ENCODE data around the gene CACNG4. TPM values are rescaled to one million over a fixed set of nuclear protein-coding genes. Genes with fewer than 3 reads are reported as not detected.

The CACNG4 gene
- total RNA-seq, 1 donor, result not detected

GRCh38 chr17:67008101-67008500 is 43.6 kb downstream of the CACNG4 start:
- no peak for DNase-seq (ENCODE audit: insufficient read length, low spot score, missing footprints)
- no peak overlapping the region for H3K27ac ChIP-seq (ENCODE audit: low read depth, low read length)
- H3K36me3 ChIP-seq (ENCODE audit: insufficient read depth, low read length), result no peaks in the 10 kb centered on the region
- TF ChIP-seq, protein P1, sequence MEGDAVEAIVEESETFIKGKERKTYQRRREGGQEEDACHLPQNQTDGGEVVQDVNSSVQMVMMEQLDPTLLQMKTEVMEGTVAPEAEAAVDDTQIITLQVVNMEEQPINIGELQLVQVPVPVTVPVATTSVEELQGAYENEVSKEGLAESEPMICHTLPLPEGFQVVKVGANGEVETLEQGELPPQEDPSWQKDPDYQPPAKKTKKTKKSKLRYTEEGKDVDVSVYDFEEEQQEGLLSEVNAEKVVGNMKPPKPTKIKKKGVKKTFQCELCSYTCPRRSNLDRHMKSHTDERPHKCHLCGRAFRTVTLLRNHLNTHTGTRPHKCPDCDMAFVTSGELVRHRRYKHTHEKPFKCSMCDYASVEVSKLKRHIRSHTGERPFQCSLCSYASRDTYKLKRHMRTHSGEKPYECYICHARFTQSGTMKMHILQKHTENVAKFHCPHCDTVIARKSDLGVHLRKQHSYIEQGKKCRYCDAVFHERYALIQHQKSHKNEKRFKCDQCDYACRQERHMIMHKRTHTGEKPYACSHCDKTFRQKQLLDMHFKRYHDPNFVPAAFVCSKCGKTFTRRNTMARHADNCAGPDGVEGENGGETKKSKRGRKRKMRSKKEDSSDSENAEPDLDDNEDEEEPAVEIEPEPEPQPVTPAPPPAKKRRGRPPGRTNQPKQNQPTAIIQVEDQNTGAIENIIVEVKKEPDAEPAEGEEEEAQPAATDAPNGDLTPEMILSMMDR (IDR thresholded peaks at IDR 0.05; ENCODE audit: extremely low read depth, low read depth, low read length), result no peak
- no peak overlapping the region for H2AFZ ChIP-seq (ENCODE audit: low read length)
- no peak overlapping the region for H3K4me2 ChIP-seq (ENCODE audit: insufficient read depth, low read length)
- H4K20me1 ChIP-seq (ENCODE audit: insufficient read depth, low read length), result no peaks in the 10 kb centered on the region
- H3K4me3 ChIP-seq (ENCODE audit: insufficient read depth, low read length), result no peak overlapping the region
- no peaks in the 10 kb centered on the region for H3K4me1 ChIP-seq (ENCODE audit: insufficient read depth, low read length)
- no peaks in the 10 kb centered on the region for H3K79me2 ChIP-seq (ENCODE audit: insufficient read depth, low read length)
- peaks cover 64% of the 10 kb centered on the region for H3K27me3 ChIP-seq (ENCODE audit: insufficient read depth, low read length)
- no peaks in the 10 kb centered on the region for H3K9me3 ChIP-seq (ENCODE audit: low read depth, low read length)

DNA sequence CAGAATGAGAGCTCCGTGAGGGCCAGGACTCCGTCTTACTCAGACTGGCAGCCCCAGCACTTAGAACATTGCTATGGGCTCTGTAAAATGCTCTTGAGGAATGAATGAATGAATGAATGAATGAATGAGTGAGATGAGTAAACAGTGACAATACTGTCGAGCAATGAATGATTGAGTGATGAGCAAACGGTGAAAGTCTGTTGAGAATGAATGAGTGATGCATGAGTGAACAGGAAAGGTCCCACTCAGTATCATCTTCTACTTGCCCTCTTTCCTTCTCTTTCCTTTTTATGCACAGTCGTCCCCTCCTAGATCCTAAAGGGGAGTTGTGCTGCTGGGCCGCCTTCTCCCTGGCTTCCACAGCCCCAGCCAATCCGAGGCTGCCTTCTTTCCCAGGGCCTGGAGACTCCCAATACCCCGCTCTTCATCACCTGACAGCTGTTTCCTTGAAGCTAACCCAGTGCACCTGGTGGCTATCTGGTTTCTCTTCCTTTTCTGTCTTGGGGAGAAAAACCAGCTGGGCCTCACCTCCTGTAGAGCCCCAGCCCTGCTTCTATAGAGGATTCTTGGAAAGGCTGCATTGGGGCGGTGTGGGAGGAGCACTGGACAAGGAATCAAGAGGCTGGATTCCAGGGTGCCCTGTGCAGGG is 47.1 kb downstream of the CACNG4 start:
- Histone ChIP-seq H3K27ac (ENCODE audit: low read depth, low read length) (no peak overlapping the region), H3K4me1 (ENCODE audit: insufficient read depth, low read length) (no peaks in the 10 kb centered on the region), H3K27me3 (ENCODE audit: insufficient read depth, low read length) (peaks cover 37% of the 10 kb centered on the region), H3K4me2 (ENCODE audit: insufficient read depth, low read length) (no peak overlapping the region), H3K79me2 (ENCODE audit: insufficient read depth, low read length) (no peaks in the 10 kb centered on the region), H3K9me3 (ENCODE audit: low read depth, low read length) (no peaks in the 10 kb centered on the region), H3K4me3 (ENCODE audit: insufficient read depth, low read length) (no peak overlapping the region), H2AFZ (ENCODE audit: low read length) (no peak overlapping the region), H3K36me3 (ENCODE audit: insufficient read depth, low read length) (no peaks in the 10 kb centered on the region), H4K20me1 (ENCODE audit: insufficient read depth, low read length) (no peaks in the 10 kb centered on the region)
- TF ChIP-seq, protein P1 (IDR thresholded peaks at IDR 0.05; ENCODE audit: extremely low read depth, low read depth, low read length), result no peak
- no peak for DNase-seq (ENCODE audit: insufficient read length, low spot score, missing footprints)

DNA sequence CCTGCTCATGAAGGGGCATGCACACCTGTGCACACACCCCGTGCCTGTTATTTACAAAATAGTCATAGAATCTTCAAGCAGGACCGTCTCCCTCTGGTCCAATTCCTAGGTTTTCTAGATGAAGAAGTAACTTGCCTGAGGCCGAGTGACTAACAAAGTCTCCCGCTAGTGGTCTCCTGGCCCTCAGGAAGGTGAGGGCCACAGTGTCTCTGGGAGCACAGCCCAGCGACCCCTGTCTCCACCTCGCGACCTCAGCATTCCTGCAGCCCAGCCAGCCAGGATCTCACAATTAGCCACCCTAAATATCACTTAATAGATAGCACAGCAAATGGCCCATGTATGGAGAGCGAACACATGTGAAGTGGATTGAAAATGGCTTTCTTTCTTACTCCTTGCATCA is 49.4 kb downstream of the CACNG4 start:
- no peak overlapping the region for H3K4me3 ChIP-seq (ENCODE audit: insufficient read depth, low read length)
- no peaks in the 10 kb centered on the region for H3K36me3 ChIP-seq (ENCODE audit: insufficient read depth, low read length)
- no peak overlapping the region for H3K4me2 ChIP-seq (ENCODE audit: insufficient read depth, low read length)
- no peaks in the 10 kb centered on the region for H3K4me1 ChIP-seq (ENCODE audit: insufficient read depth, low read length)
- no peak overlapping the region for H3K27ac ChIP-seq (ENCODE audit: low read depth, low read length)
- H3K79me2 ChIP-seq (ENCODE audit: insufficient read depth, low read length), result no peaks in the 10 kb centered on the region
- DNase-seq (ENCODE audit: insufficient read length, low spot score, missing footprints), result no peak
- H4K20me1 ChIP-seq (ENCODE audit: insufficient read depth, low read length), result no peaks in the 10 kb centered on the region
- TF ChIP-seq, protein P1 (IDR thresholded peaks at IDR 0.05; ENCODE audit: extremely low read depth, low read depth, low read length), result no peak
- no peaks in the 10 kb centered on the region for H3K9me3 ChIP-seq (ENCODE audit: low read depth, low read length)
- H3K27me3 ChIP-seq (ENCODE audit: insufficient read depth, low read length), result peaks cover 23% of the 10 kb centered on the region
- H2AFZ ChIP-seq (ENCODE audit: low read length), result no peak overlapping the region

- H4K20me1 ChIP-seq (ENCODE audit: insufficient read depth, low read length), result no peaks in the 10 kb centered on the region
- H3K79me2 ChIP-seq (ENCODE audit: insufficient read depth, low read length), result no peaks in the 10 kb centered on the region
- H3K4me3 ChIP-seq (ENCODE audit: insufficient read depth, low read length), result no peak overlapping the region
- H3K36me3 ChIP-seq (ENCODE audit: insufficient read depth, low read length), result no peaks in the 10 kb centered on the region
- H3K27ac ChIP-seq (ENCODE audit: low read depth, low read length), result no peak overlapping the region
- TF ChIP-seq, protein P1 (IDR thresholded peaks at IDR 0.05; ENCODE audit: extremely low read depth, low read depth, low read length), result no peak
- no peaks in the 10 kb centered on the region for H3K9me3 ChIP-seq (ENCODE audit: low read depth, low read length)
- no peak overlapping the region for H3K4me2 ChIP-seq (ENCODE audit: insufficient read depth, low read length)
- H3K27me3 ChIP-seq (ENCODE audit: insufficient read depth, low read length), result peaks cover 20% of the 10 kb centered on the region
- no peaks in the 10 kb centered on the region for H3K4me1 ChIP-seq (ENCODE audit: insufficient read depth, low read length)
- no peak for DNase-seq (ENCODE audit: insufficient read length, low spot score, missing footprints)
- no peak overlapping the region for H2AFZ ChIP-seq (ENCODE audit: low read length)
Measured at GRCh38 chr17:67015001-67015400, 50.5 kb downstream of the CACNG4 start.
